Adrenal gland (tissue), 5 donors: ENCODE results near the gene MAP3K6.

Experiments
- POLR2A ChIP-seq, 2 donors: fragments of 450-650 bp; IDR thresholded peaks; one replicate each; pipeline ENCODE4 v1.6.1; 2017; ENCODE audit warnings: antibody characterized with exemption in 2 of 2, mild to moderate bottlenecking in 2 of 2, moderate library complexity in 1 of 2
- TF ChIP-seq, protein P1 (sequence below), 6 experiments: fragments of 450-650 bp in 4 of 6; fragments of 200-600 bp in 2 of 6; sonication (generic) in 1 of 6; IDR thresholded peaks; 1 replicate in 5 of 6; 2 replicates in 1 of 6; pipeline versions ENCODE4 v1.5.1 to v1.8.0; 2016 to 2021; ENCODE audit warnings: antibody characterized with exemption in 6 of 6, mild to moderate bottlenecking in 2 of 6, moderate library complexity in 1 of 6
- donor health status: DM: no; HTN: no; CAD: no.

- TF ChIP-seq, protein P1, sequence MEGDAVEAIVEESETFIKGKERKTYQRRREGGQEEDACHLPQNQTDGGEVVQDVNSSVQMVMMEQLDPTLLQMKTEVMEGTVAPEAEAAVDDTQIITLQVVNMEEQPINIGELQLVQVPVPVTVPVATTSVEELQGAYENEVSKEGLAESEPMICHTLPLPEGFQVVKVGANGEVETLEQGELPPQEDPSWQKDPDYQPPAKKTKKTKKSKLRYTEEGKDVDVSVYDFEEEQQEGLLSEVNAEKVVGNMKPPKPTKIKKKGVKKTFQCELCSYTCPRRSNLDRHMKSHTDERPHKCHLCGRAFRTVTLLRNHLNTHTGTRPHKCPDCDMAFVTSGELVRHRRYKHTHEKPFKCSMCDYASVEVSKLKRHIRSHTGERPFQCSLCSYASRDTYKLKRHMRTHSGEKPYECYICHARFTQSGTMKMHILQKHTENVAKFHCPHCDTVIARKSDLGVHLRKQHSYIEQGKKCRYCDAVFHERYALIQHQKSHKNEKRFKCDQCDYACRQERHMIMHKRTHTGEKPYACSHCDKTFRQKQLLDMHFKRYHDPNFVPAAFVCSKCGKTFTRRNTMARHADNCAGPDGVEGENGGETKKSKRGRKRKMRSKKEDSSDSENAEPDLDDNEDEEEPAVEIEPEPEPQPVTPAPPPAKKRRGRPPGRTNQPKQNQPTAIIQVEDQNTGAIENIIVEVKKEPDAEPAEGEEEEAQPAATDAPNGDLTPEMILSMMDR (IDR thresholded peaks at IDR 0.05), result no peak
- TF ChIP-seq POLR2A (IDR thresholded peaks at IDR 0.05), result no peak
Observed at GRCh38 chr1:27400963-27401341, 34.2 kb upstream of the MAP3K6 start.
